Activated CD4-positive, alpha-beta T cell treated with anti-CD3 and anti-CD28 coated beads, Interleukin-2, amount 50 U/mL, for 24 hours (primary cell): ENCODE results near the gene AK9.
A peak's percentile ranks its signal among the peaks of the same experiment; 100 is the strongest.

Experiments used
- DNase-seq, 2 donors: peaks; one replicate each; pipeline ENCODE4 v3.0.0-alpha.2; 2020; ENCODE audit warnings: low read depth in 1 of 2, low spot score in 1 of 2

Gene AK9

DNA sequence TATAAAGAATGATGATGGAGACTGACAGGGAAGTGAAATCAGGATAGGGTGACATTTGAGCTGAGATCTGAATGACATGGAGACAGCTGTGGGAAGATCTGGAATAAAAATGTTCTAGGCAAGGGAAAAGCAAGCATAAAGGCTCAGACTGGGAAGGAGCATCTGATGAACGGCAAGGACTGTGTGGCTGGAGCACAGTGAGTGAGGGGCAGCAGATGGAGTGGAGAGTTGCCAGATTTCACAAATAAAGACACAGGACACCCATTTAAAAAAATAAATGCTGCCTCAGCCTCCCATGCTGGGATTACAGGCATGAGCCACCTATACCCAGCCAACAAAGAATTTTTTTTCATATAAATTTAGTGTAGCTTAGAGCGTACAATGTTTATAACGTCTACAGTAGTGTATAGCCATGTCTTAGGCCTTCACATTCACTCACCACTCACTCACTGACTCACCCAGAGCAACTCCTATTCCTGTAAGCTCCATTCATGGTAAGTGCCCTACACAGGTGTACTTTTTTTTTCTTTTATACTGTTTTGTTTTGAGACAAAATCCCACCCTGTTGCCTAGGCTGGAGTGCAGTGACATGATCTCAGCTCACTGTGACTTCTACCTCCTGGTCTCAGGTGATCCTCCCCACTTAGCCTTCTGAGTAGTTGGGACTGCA lies 205.6 kb downstream of the AK9 start:
- no peak for DNase-seq

DNA sequence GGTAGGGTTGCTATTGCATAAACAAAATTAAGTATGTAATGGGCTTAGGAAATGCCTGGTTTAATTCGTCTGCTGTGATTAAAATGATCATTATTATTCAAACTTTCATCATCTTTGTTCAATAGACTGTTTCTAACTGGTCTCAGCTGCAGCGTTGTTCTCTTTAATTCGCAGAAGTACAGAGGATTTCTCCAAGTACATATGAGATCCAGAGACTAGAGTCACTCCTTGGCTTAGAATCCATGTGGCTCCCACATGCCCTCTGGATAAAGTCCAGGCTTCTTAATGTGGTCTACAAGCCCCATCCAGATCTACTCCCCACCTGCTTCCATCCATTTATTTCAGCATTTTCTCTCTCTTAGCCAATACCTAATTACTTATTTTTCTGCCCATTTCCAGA lies 206.9 kb downstream of the AK9 start:
- DNase-seq, result no peak

DNA sequence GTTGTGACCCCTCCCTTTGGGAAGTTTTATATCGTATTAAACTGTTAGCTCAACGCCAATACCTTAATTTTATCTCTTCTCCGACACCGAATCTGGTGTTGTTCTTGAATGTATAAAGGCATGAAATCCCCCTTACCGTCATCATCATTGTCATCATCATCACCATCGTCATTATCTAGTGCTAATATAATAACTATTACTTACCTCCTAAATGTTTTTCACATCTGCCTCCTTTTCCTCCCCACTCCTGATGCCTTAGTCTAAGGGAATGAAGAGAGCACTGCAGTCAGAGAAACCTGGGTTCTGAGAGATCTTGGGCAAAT lies 207.3 kb downstream of the AK9 start:
- DNase-seq, result no peak

DNA sequence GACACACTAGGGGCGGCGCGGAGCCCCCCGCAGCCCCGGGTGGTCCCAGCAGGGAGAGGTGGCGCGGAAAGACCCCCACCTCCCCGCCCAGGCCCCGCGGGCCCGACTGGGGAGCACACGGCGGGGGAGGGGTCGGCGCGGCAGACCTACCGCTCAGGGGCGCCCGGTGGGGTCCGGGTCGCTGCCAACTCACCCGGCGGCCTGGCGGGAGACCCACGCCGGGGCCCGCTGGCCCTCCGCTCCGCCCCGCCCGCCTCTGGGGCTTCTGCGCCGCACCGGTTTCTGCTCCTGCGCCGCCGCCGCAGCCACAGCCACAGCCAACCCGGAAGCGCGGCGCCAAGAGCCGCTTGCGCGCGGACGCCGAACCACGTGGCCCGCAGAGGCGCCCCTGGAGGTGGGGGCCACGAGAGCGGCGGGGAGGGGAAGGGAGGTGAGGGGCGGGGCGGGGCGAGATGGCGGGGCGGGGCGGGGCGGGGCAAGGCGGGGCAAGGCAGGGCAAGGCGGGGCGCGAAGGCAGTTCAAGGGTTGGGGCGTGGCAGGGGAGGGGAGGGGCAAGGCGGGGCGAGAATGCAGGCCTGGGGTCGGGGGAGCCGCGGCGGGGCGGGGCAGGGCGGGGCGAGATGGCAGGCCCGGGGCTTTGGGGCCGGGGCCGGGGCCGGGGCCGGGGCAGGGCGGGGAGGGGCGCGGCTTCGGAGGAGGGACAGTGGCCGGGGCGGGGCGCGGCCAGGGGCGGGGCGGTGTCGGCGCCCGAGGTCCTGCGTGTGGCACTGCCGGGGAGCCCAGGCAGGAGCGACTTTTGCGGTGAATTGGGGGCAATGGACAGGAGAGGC lies 207.9 kb downstream of the AK9 start, which contains the start of gene ZBTB24:
Gene ZBTB24 (minus strand): TSS at position 315 of the 830 bp plus-strand sequence. CDS start 1,193 bp downstream, outside the sequence.
- DNase-seq, result peak; percentile 79 to 81

DNA sequence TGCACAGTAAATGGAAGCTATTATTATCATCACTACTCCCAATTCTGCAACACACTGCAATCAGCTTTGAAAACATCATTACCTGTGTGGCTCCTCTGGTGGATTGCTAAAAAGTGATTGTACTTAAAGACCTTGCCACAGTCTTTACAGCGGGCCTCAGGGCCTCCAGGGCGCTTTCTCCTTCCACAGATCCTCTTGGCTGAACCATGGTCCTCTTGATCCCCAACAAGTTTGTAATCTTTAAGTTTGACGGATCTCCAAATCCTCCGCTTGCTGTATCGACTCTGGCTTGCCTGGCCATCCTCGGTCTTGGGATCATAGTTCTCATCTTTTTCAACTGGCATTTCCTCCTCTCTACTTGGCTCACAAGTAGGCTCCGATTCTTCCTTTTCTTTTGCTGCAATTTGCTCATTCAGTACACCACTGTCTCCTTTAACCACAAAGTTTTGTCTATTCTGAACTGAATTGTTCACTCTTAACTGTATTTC lies 210.0 kb downstream of the AK9 start:
- DNase-seq, result no peak

DNA sequence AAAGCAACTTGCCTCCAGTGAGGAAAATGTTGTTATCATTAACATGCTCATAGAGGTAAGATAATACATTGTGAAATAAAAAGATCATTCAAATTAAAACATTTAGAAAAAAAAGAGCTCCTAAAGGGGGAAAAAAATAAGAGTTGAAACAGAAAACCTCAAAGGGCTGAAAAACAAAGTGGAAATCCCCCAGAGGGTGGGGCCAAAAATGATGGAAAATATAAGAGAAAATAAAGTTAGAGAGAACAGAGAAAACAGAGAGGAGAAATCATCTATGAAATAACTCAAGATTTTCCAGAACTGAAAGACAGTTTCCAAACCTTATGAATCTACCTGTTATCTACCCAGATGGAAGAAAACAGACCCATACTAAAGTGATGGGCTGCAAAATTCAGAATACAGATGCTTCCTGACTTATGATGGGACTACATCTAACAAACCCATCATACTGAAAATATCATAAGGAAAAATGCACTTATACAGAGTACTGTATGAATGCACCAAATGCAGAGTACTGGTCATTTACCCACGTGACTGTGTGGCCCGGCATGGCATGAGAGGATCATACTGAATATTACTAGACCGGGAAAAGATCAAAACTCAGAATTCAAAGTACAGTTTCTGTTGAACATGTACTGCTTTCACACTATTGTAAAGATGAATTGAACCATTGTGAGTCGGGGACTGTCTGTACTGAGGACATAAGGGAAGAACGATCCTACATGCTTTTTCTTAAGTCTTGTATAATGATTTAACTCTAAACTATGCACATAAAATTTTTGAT lies 212.0 kb downstream of the AK9 start:
- DNase-seq, result no peak

DNA sequence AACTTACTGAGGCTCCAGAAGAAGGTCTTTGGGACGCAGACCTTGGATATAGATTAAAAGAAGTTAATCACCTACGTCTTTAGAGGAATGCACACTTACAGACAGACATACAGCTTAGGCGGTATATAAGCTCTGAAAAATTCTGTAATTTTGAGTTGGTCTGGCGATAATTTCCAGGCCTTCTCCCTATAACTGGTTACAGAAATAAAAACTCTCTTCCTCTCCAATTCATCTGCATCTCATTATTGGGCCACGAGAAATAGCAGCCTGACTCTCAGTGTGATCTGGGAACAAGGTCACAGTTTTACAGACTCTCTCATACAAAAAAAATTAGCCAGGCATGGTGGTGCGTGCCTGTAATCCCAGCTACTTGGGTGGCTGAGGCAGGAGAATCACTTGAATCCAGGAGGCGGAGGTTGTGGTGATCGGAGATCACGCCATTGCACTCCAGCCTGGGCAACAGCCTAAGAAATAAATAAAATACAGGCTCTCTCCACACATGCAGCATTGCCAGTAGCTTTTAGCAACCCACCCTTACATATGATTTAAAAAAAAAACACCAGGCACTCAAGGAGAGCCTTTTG lies 212.7 kb downstream of the AK9 start:
- no peak for DNase-seq

DNA sequence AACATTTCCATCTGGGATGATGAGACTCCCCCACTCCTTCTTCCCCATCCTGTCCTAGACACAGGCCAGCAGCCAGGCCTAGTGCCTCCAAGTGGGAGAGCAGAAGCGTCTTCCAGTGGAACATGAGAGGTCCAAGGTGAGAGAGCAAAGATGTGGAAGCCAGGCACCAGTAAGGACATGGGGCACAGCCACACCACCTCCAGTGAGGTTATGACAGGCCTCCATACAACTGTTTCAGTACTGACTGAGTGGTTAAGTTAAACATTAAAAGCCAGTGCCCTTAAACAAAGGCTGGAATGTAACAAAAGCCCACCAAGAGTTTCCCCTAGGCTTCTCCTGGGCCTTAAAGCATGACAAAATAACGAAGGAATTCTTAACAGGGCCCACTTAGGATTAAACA lies 213.3 kb downstream of the AK9 start:
- DNase-seq, result no peak

DNA sequence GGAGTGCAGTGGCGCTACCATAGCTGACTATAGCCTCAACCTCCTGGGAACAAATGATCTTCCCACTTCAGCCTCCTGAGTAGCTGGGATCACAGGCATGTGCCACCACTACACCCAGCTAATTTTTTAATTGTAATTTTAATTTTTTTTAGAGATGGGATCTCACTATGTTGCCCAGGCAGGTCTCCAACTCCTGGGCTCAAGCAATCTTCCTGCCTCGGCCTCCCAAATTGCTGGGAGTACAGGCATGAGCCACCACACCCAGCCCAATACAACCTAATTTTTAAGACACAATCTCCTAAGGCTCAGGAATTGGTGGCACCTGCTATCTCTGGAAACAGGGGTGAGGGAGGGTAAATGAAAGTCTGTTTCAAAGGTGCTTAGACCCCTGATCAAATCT lies 213.8 kb downstream of the AK9 start:
- DNase-seq, result no peak

DNA sequence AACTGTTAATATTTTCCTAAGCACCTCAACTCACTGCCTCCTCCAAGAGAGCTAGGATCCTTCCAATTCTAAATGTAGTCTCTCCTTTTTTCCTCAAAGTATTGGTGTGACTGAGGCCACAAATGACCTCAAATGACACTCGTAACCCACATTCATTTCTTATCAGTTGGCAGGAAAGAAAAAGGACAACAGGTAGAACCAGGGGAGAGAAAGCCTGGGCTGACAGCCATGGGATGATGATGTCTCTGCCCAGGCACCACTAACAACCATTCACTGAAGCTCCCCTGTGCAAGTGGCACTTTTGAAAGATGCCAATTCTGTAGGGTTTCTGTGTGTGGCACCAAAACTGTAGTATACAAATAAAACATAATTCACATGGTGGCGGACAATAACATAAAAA lies 215.4 kb downstream of the AK9 start:
- DNase-seq, result no peak

DNA sequence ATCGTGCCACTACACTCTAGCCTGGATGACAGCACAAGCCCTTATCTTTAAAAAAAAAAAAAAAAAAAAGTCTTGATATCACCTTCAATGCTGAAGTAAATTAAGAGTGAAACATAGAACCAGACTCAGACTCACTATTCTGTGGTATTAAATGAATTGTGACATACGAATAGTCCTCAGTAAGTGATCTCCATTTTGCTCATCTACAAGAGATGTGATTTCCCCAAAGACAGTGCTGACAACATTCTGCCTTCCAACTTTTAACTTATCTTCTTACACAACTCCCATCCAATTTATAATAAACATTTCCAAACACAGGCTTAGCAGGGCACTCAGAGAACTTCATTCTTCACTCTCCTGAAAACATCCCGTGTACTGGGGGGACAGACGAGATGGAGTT lies 216.0 kb downstream of the AK9 start:
- DNase-seq, result no peak

DNA sequence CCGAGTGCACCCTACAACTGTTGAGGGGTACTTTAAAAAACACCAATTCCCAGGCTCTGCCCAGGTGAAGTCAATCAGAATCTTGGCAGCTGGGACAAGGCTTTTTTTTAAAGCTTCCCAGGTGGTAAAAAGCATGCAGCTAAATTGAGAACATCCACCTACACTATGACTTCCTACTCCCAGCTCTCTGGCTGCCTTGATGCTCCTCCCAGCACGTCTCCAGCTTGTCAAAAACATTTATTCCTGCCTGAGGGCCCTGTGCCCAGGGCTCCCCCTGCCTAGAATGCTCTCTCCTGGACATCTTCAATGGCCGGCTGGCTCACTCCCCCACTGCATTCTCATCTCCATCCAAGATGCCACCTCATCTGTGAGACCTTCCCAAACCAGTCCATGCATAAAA lies 217.9 kb downstream of the AK9 start:
- no peak for DNase-seq

DNA sequence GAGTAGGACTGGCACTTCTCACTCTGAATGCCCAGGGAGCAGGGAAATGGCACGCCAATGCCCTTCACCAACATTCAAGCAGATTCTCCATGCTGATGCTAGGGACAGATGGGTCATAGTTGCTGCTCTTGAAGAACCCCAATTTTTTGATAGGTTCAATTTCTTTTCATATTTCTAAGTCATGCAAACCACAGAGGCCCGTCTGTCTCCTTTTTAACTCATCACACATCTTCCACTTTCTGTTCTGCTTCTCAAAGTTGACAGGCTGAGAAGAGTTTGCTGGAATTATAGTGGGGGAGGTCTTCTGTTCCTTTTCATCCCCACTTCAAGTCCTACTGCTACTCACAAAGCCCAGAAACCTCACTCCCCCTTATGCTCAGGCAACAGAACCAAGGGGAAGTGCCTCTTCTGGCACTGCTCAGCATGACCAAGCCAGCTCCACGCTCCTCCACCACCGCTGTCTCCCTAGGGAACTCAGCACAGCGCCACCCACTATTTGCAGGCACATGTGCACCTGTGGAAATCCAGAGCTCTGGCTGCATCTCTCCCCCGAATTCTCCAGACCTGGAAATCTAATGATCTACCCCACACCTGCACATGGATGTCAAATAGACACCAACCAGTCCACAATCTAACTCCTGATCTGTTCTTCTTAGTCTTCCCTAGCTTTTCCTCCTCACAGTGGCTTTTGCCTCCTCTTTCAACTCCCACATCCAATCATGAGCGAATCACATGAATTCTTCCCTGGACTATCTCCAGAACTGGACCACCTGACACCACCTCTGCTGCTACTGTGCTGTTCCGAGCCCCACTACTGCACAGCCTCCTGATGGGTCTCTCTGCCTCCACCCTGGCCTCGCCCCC lies 218.6 kb downstream of the AK9 start:
- no peak for DNase-seq

DNA sequence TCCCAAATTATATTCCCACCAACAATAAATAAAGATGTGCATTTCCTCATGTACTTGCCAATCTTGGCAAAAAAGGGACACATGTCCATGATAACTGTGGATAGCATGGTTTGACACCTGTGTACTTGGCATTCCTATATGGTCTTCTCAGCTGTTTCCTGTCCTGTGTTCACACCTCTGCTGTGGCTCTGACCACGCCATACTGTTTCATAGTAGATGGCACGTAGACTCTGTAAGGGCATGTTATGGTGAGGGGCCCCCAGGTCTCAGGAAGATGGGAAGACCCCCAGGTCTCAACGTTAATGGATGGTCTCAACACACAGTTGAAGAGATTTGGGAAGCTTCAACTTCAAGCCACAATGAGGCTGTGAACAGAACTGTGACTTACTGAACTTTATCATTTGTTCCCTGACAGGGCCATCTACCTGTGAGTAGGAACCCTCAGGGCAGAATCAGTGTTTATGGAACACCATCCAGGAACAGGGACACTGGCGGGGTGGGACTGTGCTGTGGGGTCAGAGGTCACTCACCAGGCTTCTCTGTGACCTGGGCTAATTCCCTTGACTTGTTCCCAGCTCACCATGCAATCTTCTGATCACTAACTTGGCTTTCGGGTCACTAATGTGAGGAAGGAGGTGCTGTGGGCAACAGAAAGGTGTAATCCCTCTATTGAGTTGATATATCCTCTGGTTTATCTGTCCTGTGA lies 219.7 kb downstream of the AK9 start:
- no peak for DNase-seq

DNA sequence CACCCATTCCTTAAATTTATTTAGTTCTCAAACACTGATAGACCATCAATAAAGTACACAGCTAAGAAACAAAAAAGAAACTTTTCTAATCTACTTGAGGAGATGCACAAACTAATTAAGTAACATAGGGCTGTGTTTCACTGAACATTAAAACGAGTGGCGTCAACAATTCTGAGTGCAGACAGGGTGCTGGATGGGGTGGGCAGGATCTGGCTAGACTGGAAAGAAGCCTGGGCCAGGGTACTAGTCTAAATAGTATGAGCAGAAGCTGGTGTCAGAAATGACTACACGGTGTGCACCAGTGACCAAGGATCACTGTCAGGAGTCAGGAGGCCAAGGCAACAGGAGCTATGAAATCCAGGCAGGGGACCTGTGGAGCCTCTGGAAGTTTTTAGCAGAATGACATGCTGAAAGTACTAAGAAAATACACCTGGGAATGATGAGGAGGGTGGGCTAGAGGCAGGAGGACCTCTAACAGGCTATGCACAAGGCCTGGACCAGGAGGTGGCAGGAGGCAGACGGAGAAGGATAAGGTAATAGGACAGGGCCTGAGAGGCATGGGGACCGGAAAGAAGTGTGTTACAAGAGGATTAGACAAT lies 221.3 kb downstream of the AK9 start:
- no peak for DNase-seq

DNA sequence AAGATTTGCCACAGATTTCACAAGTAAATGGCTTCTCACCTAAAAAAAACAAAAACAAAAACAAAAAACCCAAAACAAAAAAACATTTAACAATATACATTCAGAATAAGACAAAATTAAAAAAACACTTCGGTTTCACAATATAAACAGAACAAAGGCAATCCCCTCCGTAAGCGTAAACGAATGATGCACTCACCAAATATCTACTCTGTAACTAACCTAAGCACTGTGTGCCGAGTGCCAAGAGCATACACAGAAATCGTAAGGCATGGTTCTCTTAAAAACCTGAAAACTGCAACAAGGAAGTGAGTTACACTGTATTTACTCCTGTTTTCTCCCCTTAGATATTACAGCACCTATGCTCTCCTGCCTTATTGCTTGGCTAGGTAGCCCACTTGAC lies 223.3 kb downstream of the AK9 start:
- DNase-seq, result no peak

DNA sequence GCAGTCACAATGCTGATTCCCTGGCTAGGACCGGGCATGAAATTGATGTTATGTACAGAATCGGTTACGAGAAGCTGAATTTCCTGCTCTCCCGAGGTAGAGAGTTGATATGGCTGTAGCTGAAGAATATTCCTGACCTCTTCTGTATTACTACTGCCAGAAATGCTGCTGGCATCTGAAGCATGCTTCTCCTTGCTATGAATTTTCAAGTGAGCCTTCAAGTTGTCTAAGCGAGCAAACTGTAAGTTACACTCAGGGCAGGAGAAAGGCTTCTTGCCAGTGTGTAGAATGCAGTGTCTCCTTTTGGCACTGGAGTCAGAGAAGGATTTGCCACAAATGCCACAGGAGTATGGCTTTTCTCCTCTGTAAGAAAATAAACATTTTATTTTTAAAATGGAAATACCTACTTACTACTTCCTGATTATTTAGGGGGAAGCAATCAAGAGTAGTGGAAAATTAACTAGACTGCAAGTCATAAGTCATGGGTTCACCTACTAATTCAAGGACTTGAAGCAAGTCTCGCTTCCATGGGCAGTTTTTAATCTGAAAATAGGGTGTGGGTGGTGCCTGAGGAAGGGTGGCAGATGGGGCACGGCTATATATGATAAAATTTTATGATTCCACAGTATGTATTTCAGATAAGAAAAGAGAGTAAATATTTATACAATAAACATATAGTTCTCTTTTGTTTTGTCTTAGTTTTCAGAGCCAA lies 224.6 kb downstream of the AK9 start:
- no peak for DNase-seq

DNA sequence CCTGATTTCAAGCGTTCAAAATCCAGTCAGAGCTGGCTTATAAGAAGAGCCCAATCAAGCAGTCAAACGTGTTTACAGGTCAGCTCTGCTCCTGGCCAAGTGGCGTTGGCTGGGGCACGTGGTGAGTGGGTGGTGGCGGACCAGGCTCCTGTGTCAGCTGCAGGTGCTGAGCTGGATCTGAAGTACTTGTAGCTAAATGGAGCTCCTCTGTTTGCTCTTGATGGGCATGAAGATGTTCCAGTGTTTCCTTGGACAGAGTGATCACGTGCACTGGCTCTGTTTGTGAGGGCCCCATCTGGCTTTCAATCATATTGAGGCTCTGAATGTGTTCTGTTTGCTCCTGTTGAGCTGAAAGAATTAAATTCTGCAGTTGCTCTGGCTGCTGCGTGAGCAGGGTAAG lies 225.2 kb downstream of the AK9 start:
- no peak for DNase-seq
